Stimulated activated naive CD8-positive, alpha-beta T cell treated with anti-CD3 and anti-CD28 coated beads, Interleukin-15, Interleukin-2, amounts not matched to agents 100 ng/mL and 50 ng/mL, for 24 hours (primary cell): ENCODE measurements around the gene GPC6.

Source experiments
- H3K27ac Mint-ChIP-seq: one replicate; pipeline ENCODE4 v1.8.0; 2021; ENCODE audit warnings: mild to moderate bottlenecking, mixed read lengths
- H3K27me3 Mint-ChIP-seq: one replicate; pipeline ENCODE4 v1.8.0; 2021; ENCODE audit warnings: mixed read lengths
- H3K36me3 Mint-ChIP-seq: one replicate; pipeline ENCODE4 v1.8.0; 2021; ENCODE audit warnings: low read depth, mixed read lengths
- H3K4me1 Mint-ChIP-seq: one replicate; pipeline ENCODE4 v1.8.0; 2021; ENCODE audit warnings: low read depth, mixed read lengths
- H3K4me3 Mint-ChIP-seq: one replicate; pipeline ENCODE4 v1.8.0; 2021; ENCODE audit warnings: mild to moderate bottlenecking, mixed read lengths
- H3K9me3 Mint-ChIP-seq: one replicate; pipeline ENCODE4 v1.8.0; 2021; ENCODE audit warnings: mixed read lengths

GPC6 gene

DNA sequence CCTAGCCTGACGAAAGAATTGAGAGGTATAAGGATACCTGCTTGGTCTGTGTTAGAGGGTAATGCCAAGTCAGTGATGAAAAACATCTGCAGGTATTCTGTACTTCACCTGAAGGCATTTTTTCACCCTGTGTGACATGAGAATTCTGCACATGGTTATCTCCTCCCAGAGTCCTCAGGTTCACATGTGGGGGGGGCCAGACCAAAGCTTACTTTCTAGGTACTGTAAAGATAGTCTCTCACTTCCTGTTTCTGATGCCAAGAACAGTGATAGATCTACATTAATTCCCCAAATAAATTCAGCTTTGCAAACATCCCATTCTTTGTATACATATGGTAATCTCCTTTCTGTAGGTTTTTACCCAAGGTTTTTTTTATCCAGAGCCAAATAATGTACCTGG lies 53.4 kb downstream of the GPC6 start:
- H3K27ac Mint-ChIP-seq: no peak overlapping the region
- H3K9me3 Mint-ChIP-seq: no peaks in the 10 kb centered on the region
- H3K4me3 Mint-ChIP-seq: no peak overlapping the region
- H3K4me1 Mint-ChIP-seq: no peaks in the 10 kb centered on the region
- H3K27me3 Mint-ChIP-seq: no peaks in the 10 kb centered on the region
- no peaks in the 10 kb centered on the region for H3K36me3 Mint-ChIP-seq

- H3K4me3 Mint-ChIP-seq: no peak overlapping the region
- H3K4me1 Mint-ChIP-seq: no peaks in the 10 kb centered on the region
- H3K9me3 Mint-ChIP-seq: no peaks in the 10 kb centered on the region
These were observed 54.1 kb downstream of the GPC6 start for GRCh38 chr13:93280688-93281087.

DNA sequence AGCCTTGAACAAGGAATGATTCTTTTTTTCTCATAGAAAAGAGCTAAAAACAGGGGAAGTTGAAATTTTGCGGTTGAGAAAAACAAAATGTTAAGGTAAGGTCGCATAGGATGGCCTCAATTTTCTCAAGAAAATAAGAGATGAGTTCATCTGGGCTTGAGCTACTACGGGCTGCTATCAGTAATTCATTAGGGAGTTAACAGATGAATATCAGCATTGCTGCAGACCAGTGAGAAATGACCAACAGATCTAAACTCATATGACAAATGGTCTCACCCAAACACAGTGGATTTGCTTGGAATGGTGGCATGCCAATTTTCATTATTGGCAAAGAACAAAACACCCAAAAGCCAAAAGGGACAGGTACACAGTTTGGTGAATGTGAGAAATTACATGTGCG lies 56.6 kb downstream of the GPC6 start:
- H3K4me1 Mint-ChIP-seq: no peaks in the 10 kb centered on the region
- H3K36me3 Mint-ChIP-seq: no peaks in the 10 kb centered on the region
- H3K4me3 Mint-ChIP-seq: no peak overlapping the region
- no peak overlapping the region for H3K27ac Mint-ChIP-seq
- H3K9me3 Mint-ChIP-seq: no peaks in the 10 kb centered on the region
- no peaks in the 10 kb centered on the region for H3K27me3 Mint-ChIP-seq

More at GRCh38 chr13:93280688-93281087, 54.1 kb downstream of the GPC6 start:
- Mint-ChIP-seq H3K36me3 (no peaks in the 10 kb centered on the region), H3K27ac (no peak overlapping the region), H3K27me3 (no peaks in the 10 kb centered on the region)

DNA sequence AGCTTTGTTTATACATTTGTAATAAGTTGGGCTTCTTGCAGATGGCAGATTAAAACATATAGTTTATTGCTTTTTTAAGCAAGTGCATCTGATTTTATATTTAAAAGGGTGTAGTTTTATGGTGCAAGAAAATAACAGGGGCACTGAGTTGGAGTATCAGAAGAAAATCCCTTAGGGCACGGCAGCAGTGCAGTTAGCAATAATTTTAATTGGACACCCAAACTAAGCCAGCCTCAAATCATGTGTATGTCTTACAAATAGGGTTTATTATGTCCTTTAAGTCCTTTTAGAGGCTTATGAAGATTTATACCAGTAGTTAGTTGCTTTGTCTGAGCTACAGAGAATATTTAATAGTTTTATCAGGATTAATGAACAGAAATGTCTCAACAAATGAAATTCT lies 57.5 kb downstream of the GPC6 start:
- H3K4me3 Mint-ChIP-seq: no peak overlapping the region

GRCh38 chr13:93286047-93286446 lies 59.4 kb downstream of the GPC6 start:
- H3K27ac Mint-ChIP-seq: no peak overlapping the region
- no peaks in the 10 kb centered on the region for H3K36me3 Mint-ChIP-seq
- H3K4me3 Mint-ChIP-seq: no peak overlapping the region
- no peaks in the 10 kb centered on the region for H3K27me3 Mint-ChIP-seq
- H3K9me3 Mint-ChIP-seq: no peaks in the 10 kb centered on the region
- peaks cover 12% of the 10 kb centered on the region for H3K4me1 Mint-ChIP-seq

More for the DNA sequence above, 57.5 kb downstream of the GPC6 start:
- H3K27ac Mint-ChIP-seq: no peak overlapping the region
- no peaks in the 10 kb centered on the region for H3K9me3 Mint-ChIP-seq
- H3K4me1 Mint-ChIP-seq: no peaks in the 10 kb centered on the region
- no peaks in the 10 kb centered on the region for H3K36me3 Mint-ChIP-seq
- H3K27me3 Mint-ChIP-seq: no peaks in the 10 kb centered on the region

- Mint-ChIP-seq H3K9me3 (no peaks in the 10 kb centered on the region), H3K4me3 (no peak overlapping the region), H3K27ac (no peak overlapping the region), H3K4me1 (peaks cover 14% of the 10 kb centered on the region), H3K36me3 (no peaks in the 10 kb centered on the region), H3K27me3 (peaks cover 3% of the 10 kb centered on the region)
These were observed 62.4 kb downstream of the GPC6 start for GRCh38 chr13:93289053-93289452.

DNA sequence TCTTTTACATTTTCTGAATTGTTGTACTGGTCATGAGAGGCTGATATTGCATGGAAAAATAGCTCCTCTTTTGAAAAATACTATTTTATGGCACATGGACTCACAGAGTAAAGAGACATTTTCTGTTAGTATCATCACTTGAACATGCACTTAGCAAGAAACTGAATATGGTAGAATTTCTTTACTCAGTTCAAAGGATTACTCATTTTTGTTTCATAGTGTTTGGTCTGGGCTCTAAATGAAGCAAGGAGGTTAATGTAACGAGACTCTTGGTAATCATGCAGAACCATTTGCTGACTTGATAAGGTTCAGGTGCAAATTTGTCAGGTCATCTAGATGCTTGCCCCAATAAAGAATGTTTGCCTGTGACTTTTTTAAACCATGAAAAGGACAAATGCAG lies 63.2 kb downstream of the GPC6 start:
- peaks cover 3% of the 10 kb centered on the region for H3K27me3 Mint-ChIP-seq
- no peaks in the 10 kb centered on the region for H3K36me3 Mint-ChIP-seq
- peaks cover 14% of the 10 kb centered on the region for H3K4me1 Mint-ChIP-seq
- H3K4me3 Mint-ChIP-seq: no peak overlapping the region
- no peaks in the 10 kb centered on the region for H3K9me3 Mint-ChIP-seq
- no peak overlapping the region for H3K27ac Mint-ChIP-seq

- H3K27me3 Mint-ChIP-seq: peaks cover 3% of the 10 kb centered on the region
- H3K9me3 Mint-ChIP-seq: no peaks in the 10 kb centered on the region
- no peak overlapping the region for H3K27ac Mint-ChIP-seq
These were observed 63.9 kb downstream of the GPC6 start for GRCh38 chr13:93290503-93290902.

GRCh38 chr13:93292366-93292765 lies 65.8 kb downstream of the GPC6 start:
- H3K36me3 Mint-ChIP-seq: no peaks in the 10 kb centered on the region
- H3K27me3 Mint-ChIP-seq: peaks cover 3% of the 10 kb centered on the region
- no peak overlapping the region for H3K27ac Mint-ChIP-seq
- peaks cover 14% of the 10 kb centered on the region for H3K4me1 Mint-ChIP-seq
- peaks cover 6% of the 10 kb centered on the region for H3K9me3 Mint-ChIP-seq
- no peak overlapping the region for H3K4me3 Mint-ChIP-seq

More at GRCh38 chr13:93290503-93290902, 63.9 kb downstream of the GPC6 start:
- no peaks in the 10 kb centered on the region for H3K36me3 Mint-ChIP-seq
- H3K4me3 Mint-ChIP-seq: no peak overlapping the region
- peaks cover 14% of the 10 kb centered on the region for H3K4me1 Mint-ChIP-seq

DNA sequence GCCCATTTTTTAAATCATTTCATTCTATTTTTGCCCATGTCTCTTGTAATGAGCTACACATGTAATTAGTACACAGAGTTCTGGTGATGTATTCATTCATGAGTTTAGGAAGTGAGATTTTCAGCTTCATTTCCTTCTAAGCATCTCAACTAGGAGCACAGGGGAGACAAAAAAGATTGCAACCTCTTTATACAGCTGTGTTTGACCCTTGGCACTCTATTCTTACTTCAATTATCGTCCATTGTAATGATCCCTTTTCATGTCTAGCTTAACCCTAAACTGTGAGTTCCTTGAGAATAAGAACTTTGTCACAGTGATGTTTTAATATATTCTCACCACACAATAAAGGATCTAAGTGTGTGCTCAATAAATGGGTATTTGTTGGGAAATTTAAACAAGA lies 67.1 kb downstream of the GPC6 start:
- no peak overlapping the region for H3K27ac Mint-ChIP-seq
- peaks cover 14% of the 10 kb centered on the region for H3K4me1 Mint-ChIP-seq
- H3K9me3 Mint-ChIP-seq: peaks cover 6% of the 10 kb centered on the region
- H3K36me3 Mint-ChIP-seq: no peaks in the 10 kb centered on the region
- H3K27me3 Mint-ChIP-seq: peaks cover 3% of the 10 kb centered on the region
- H3K4me3 Mint-ChIP-seq: no peak overlapping the region

- Mint-ChIP-seq H3K4me1 (no peaks in the 10 kb centered on the region), H3K27ac (no peak overlapping the region), H3K9me3 (peaks cover 12% of the 10 kb centered on the region), H3K4me3 (no peak overlapping the region), H3K36me3 (no peaks in the 10 kb centered on the region), H3K27me3 (peaks cover 3% of the 10 kb centered on the region)
These were observed 70.0 kb downstream of the GPC6 start for GRCh38 chr13:93296584-93296983.

GRCh38 chr13:93298713-93299112 lies 72.1 kb downstream of the GPC6 start:
- H3K4me1 Mint-ChIP-seq: no peaks in the 10 kb centered on the region
- H3K27ac Mint-ChIP-seq: no peak overlapping the region
- H3K4me3 Mint-ChIP-seq: no peak overlapping the region
- no peaks in the 10 kb centered on the region for H3K36me3 Mint-ChIP-seq
- peaks cover 12% of the 10 kb centered on the region for H3K9me3 Mint-ChIP-seq
- peaks cover under 1% of the 10 kb centered on the region for H3K27me3 Mint-ChIP-seq

DNA sequence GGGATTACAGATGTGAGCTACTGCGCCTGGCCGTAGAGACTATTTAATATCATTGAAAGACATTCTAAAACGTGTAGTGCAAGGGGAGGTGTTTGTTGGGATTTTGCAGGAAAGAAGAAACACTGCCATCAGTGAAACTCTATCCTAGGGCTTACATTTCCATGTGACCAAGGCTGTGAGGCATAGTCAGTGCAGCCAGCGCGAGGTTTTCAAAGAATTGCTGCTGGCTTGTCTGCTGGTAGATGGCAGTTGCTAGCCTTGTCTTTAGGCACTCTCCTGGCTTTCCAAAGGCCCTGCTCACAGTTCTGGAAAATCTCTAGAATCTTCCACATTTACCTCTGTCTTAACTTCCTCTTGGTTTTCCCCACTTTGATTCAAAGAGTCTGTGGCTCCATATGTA lies 77.5 kb downstream of the GPC6 start:
- Mint-ChIP-seq H3K27ac (no peak overlapping the region), H3K27me3 (no peaks in the 10 kb centered on the region), H3K36me3 (no peaks in the 10 kb centered on the region), H3K4me1 (no peaks in the 10 kb centered on the region), H3K4me3 (no peak overlapping the region), H3K9me3 (peaks cover 6% of the 10 kb centered on the region)

DNA sequence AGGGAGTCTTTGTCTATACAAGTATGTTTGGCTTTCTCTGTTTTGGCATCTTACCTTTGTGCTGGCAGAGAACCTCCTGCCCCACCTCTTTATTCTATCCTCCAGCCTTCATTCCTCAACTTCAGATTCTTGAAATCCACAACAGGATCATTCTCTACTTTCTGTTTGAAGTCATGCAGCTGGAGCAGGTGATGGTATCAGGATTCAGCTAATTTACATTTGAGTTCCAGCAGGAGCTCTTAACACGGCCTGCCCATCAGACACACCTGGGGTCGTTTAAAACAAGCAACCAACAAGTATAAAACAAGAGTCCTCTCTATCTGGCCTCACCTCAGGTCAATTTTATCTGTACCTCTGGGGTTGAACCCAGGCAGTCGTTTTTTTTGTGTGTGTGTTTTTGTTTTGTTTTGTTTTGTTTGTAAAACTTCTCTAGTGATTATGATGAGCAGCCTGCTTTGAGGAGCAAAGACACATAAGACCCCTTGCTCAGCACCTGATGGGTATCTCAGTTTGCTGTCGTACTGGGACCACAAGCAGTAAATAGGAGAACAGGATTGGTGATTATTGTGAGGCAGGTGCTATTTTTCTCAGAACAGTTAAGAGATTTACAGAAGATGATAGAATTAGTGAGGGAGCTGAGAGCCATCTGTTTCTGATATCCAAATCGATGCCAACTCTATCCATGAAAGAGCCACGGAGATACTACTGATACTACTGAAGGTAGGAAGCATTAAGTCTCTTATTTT lies 78.4 kb downstream of the GPC6 start:
- no peaks in the 10 kb centered on the region for H3K4me1 Mint-ChIP-seq
- H3K36me3 Mint-ChIP-seq: no peaks in the 10 kb centered on the region
- no peak overlapping the region for H3K27ac Mint-ChIP-seq
- H3K9me3 Mint-ChIP-seq: no peaks in the 10 kb centered on the region
- H3K4me3 Mint-ChIP-seq: no peak overlapping the region
- H3K27me3 Mint-ChIP-seq: no peaks in the 10 kb centered on the region

DNA sequence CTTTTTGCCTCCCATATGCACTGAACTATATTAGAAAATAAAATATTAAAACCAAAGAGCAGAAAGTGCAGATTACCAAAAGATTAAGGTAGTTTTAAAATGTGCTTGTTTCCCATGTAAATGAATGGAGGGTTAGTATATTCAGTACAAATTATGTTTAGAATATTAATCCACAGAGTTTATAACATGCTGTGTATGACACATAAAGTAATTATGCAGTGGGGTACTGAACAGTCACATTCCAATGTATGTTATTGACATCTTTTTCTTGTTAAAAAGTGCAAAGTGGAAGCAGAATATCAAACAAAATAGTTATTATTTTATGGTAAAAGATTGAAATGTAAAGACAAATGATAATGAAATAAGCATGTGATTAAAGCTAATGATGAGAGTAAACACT lies 79.3 kb downstream of the GPC6 start:
- no peaks in the 10 kb centered on the region for H3K27me3 Mint-ChIP-seq
- H3K36me3 Mint-ChIP-seq: no peaks in the 10 kb centered on the region

GRCh38 chr13:93307136-93307535 lies 80.5 kb downstream of the GPC6 start:
- Mint-ChIP-seq H3K27ac (no peak overlapping the region), H3K36me3 (no peaks in the 10 kb centered on the region), H3K9me3 (no peaks in the 10 kb centered on the region), H3K4me3 (no peak overlapping the region), H3K27me3 (no peaks in the 10 kb centered on the region), H3K4me1 (no peaks in the 10 kb centered on the region)

More for the DNA sequence above, 79.3 kb downstream of the GPC6 start:
- no peaks in the 10 kb centered on the region for H3K9me3 Mint-ChIP-seq
- no peak overlapping the region for H3K4me3 Mint-ChIP-seq
- H3K27ac Mint-ChIP-seq: no peak overlapping the region
- no peaks in the 10 kb centered on the region for H3K4me1 Mint-ChIP-seq
